Measurements from ENCODE around the gene AQP2. TPM values are rescaled to one million over a fixed set of nuclear protein-coding genes. Genes with fewer than 3 reads are reported as not detected.
A peak's percentile ranks its signal among the peaks of the same experiment; 100 is the strongest.

Gene AQP2
- total RNA-seq, 1 experiment from 2014 or later, result not detected

DNA sequence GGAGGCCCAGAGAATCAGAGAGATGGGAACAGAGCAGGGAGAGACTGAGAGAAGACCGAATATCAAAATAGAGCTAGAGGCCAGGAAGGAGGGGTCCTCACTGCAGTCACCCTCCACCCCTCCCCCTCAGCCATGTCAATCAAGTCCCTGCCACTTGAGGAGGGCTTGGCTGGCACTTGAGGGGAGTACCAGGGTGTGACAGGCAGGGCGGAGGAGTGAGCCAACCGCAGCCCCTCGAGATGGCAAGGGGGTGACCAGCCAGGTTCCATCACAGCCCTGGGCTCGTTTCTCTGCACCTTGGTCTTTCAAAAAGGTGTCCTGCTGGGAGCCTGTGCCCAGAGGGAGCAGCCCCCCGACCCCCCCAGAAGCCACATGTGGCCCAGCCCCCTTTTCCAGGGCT, 15.3 kb downstream of the AQP2 start:
- ChIA-PET CTCF (interaction anchor here (0.6 to 8.8 kb wide), 29 partner anchors 7 to 1203 kb away, joined by 3 to 241 read pairs (median 5); partner anchors contain the start of genes COX14 and SMARCD1), POLR2A (interaction anchor here (0.6 to 3.0 kb wide), 8 partner anchors 89 to 224 kb away, joined by 3 to 14 read pairs (median 4); partner anchors contain the start of genes SMARCD1 and TMBIM6)
- no peaks in the 10 kb centered on the region for H3K36me3 Mint-ChIP-seq (ENCODE audit: insufficient read depth, unreplicated experiment)

DNA sequence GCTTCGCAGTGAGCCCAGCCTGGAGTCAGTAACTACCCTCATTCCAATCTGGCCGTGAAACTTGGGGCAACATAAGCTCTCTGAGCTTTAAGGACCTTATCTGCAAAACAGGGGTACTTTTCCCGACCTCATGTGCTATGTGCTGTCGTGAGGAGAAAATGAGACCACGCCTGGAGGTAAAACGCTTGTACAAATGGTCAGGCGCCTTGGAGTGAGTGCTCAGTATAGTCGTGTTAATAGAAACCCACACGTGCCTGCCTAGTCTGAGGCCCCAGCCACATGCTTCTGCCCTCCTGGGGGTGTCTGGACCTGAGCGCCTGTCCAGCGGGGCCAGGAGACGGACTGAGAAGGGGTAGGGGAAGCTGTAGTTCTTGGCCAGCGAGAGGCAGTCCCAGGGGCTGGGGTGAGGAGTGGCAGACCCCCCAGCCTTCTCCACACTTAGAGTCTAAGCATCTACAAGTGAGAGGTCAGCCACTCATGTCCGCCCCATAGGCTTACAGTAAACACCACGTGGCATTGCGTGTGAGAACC, 16.0 kb downstream of the AQP2 start:
- CTCF ChIA-PET, result interaction anchor here (0.6 to 8.8 kb wide), 49 partner anchors 8 to 1202 kb away, joined by 3 to 241 read pairs (median 4); partner anchors contain the start of genes COX14 and SMARCD1
- H3K27me3 Mint-ChIP-seq (ENCODE audit: insufficient read depth, unreplicated experiment), result no peaks in the 10 kb centered on the region

More for the DNA sequence above, 15.3 kb downstream of the AQP2 start:
- no peak overlapping the region for H3K4me3 Mint-ChIP-seq (ENCODE audit: unreplicated experiment)
- peaks cover 11% of the 10 kb centered on the region for H3K4me1 Mint-ChIP-seq (ENCODE audit: insufficient read depth, unreplicated experiment)
- TF ChIP-seq, protein P1, sequence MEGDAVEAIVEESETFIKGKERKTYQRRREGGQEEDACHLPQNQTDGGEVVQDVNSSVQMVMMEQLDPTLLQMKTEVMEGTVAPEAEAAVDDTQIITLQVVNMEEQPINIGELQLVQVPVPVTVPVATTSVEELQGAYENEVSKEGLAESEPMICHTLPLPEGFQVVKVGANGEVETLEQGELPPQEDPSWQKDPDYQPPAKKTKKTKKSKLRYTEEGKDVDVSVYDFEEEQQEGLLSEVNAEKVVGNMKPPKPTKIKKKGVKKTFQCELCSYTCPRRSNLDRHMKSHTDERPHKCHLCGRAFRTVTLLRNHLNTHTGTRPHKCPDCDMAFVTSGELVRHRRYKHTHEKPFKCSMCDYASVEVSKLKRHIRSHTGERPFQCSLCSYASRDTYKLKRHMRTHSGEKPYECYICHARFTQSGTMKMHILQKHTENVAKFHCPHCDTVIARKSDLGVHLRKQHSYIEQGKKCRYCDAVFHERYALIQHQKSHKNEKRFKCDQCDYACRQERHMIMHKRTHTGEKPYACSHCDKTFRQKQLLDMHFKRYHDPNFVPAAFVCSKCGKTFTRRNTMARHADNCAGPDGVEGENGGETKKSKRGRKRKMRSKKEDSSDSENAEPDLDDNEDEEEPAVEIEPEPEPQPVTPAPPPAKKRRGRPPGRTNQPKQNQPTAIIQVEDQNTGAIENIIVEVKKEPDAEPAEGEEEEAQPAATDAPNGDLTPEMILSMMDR (IDR thresholded peaks at IDR 0.05; ENCODE audit: unreplicated experiment), result no peak
- no peaks in the 10 kb centered on the region for H3K9me3 Mint-ChIP-seq (ENCODE audit: unreplicated experiment)
- no peak overlapping the region for H3K27ac Mint-ChIP-seq (ENCODE audit: low read depth, unreplicated experiment)
- intact Hi-C loops (cut with micrococcal nuclease), result loop anchor here (2.0 to 10.0 kb wide), 2 partner anchors 99 to 209 kb away; no protein-coding TSS in a partner anchor
- BruUV-seq (replicated peaks), result no TSS peak
- DNase-seq (ENCODE audit: unreplicated experiment), result no peak
- H3K27me3 Mint-ChIP-seq (ENCODE audit: insufficient read depth, unreplicated experiment), result no peaks in the 10 kb centered on the region

DNA sequence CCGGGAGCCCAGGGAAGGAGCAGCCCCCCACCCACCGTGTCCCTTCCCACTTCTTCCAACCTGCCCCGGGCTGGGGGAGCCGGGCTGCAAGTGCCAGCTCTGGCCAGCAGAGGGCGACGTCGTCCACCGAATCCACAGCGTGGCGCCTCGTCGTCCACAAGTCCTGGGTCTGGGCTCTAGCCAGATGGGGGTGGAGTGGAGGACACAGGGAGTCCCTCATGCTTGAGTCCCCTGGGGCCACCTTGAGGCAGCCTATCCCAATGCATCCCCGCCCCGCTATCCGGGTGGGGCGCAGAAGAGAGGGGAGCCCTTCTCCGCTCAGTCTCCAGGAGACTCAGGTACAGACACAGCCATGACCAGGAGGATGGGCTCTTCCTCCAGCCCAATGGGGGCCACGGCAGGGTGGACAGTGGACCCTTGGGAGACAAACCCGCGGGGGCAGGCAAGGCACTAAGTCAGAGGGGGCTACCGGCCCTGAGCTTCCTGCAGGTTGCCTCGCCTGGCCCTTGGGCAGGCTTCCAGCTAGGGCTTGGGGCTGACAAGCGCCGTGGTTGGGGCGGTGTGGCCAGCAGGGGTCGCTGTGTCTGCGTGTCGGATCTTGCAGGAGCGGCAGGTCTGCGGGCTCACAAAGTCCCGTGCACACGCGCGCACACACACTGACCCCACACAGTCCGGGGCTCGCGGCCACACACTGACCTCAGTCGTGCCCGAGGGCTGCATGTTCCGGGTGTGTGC, 16.7 kb downstream of the AQP2 start:
- H3K36me3 Mint-ChIP-seq (ENCODE audit: insufficient read depth, unreplicated experiment), result no peaks in the 10 kb centered on the region
- H3K4me3 Mint-ChIP-seq (ENCODE audit: unreplicated experiment), result peak overlapping the region; percentile 68
- ChIA-PET CTCF (interaction anchor here (0.6 to 8.8 kb wide), 52 partner anchors 10 to 1719 kb away, joined by 3 to 241 read pairs (median 5); partner anchors contain the start of genes SMARCD1 and TMBIM6), POLR2A (interaction anchor here (0.7 to 3.0 kb wide), 8 partner anchors 57 to 226 kb away, joined by 3 to 14 read pairs (median 4); partner anchors contain the start of genes SMARCD1 and TMBIM6)
- TF ChIP-seq, protein P1 (IDR thresholded peaks at IDR 0.05; ENCODE audit: unreplicated experiment), result peak; percentile 87
- peak; percentile 85 for DNase-seq (ENCODE audit: unreplicated experiment)
- intact Hi-C loops (cut with micrococcal nuclease), result loop anchor here (1.0 to 10.0 kb wide), 5 partner anchors 89 to 208 kb away; no protein-coding TSS in a partner anchor
- H3K27ac Mint-ChIP-seq (ENCODE audit: low read depth, unreplicated experiment), result no peak overlapping the region
- no peaks in the 10 kb centered on the region for H3K27me3 Mint-ChIP-seq (ENCODE audit: insufficient read depth, unreplicated experiment)
- H3K4me1 Mint-ChIP-seq (ENCODE audit: insufficient read depth, unreplicated experiment), result peaks cover 10% of the 10 kb centered on the region
- no TSS peak for BruUV-seq (replicated peaks)
- H3K9me3 Mint-ChIP-seq (ENCODE audit: unreplicated experiment), result no peaks in the 10 kb centered on the region

More for the DNA sequence above, 16.0 kb downstream of the AQP2 start:
- DNase-seq (ENCODE audit: unreplicated experiment), result no peak
- Mint-ChIP-seq H3K4me1 (ENCODE audit: insufficient read depth, unreplicated experiment) (peaks cover 10% of the 10 kb centered on the region), H3K27ac (ENCODE audit: low read depth, unreplicated experiment) (no peak overlapping the region), H3K4me3 (ENCODE audit: unreplicated experiment) (peak overlapping the region; percentile 68), H3K36me3 (ENCODE audit: insufficient read depth, unreplicated experiment) (no peaks in the 10 kb centered on the region), H3K9me3 (ENCODE audit: unreplicated experiment) (no peaks in the 10 kb centered on the region)
- TF ChIP-seq, protein P1 (IDR thresholded peaks at IDR 0.05; ENCODE audit: unreplicated experiment), result no peak
- POLR2A ChIA-PET, result interaction anchor here (1.7 to 3.0 kb wide), 6 partner anchors 89 to 225 kb away, joined by 3 to 14 read pairs (median 5); partner anchors contain the start of genes SMARCD1 and TMBIM6
- intact Hi-C loops (cut with micrococcal nuclease), result loop anchor here (1.0 to 10.0 kb wide), 5 partner anchors 90 to 208 kb away; no protein-coding TSS in a partner anchor
- no TSS peak for BruUV-seq (replicated peaks)
